ENCODE data around the gene MFN1.

DNA sequence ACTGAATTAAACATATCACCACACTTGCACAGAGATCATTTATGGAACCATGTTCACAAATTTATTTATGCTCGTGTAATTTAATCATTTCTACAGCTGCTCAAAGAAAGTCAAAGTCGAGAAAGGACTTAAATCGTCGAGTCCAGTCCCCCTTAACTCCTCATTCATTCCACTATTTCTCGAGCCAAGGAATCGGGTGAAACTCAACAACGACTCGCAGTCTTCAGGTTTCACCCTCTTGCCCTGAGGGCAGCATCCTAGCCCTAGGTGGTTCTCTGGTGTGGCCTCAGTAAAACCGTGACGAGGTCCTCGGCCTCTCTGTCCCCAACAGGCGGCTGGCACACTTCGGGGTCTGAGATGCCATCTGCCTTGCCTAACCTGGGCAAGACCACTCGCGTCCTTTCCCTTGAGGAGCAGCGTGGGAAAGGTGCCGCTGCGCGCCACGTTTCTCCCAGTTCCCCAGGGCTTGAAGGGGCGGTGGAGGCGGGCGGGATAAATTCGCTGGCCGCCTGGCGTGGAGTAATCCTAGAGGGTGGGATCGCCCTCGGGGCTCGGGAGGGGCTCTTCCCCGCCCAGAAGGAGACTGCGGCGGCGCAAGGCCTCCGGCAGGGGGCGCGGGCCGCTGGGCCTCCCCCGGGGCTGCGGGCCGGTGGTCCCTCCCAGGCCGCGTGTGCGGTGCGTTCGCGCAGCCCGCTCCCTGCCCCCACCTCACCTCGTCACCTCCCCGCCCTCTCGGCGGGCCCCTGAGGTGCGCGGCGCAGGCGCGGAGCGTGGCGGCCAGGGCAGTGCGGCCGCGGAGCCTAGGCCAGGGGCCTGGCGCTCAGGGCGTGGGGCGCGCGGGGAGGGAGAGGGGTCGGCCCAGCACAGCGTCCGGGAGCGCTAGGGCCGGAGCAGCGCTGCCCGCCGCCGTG lies 25.0 kb upstream of the MFN1 start, which contains the start of gene ZNF639:
- TF ChIP-seq PATZ1 (CRISPR knock-in tag; IDR thresholded peaks at IDR 0.05; ENCODE audit: borderline replicate concordance) (no peak), ZFP3 (CRISPR knock-in tag; IDR thresholded peaks at IDR 0.05) (no peak), PPARA (CRISPR knock-in tag; IDR thresholded peaks at IDR 0.05; ENCODE audit: borderline replicate concordance) (no peak), ZFP30 (CRISPR knock-in tag; IDR thresholded peaks at IDR 0.05) (no peak), CREB5 (CRISPR knock-in tag; IDR thresholded peaks at IDR 0.05; ENCODE audit: low read depth) (no peak), CSDC2 (CRISPR knock-in tag; IDR thresholded peaks at IDR 0.05) (no peak), TCF4 (CRISPR knock-in tag; IDR thresholded peaks at IDR 0.05; ENCODE audit: borderline replicate concordance) (no peak), TOX (CRISPR knock-in tag; IDR thresholded peaks at IDR 0.05; ENCODE audit: borderline replicate concordance) (no peak), CSRNP3 (CRISPR knock-in tag; IDR thresholded peaks at IDR 0.05) (no peak), ARNTL (CRISPR knock-in tag; IDR thresholded peaks at IDR 0.05; ENCODE audit: borderline replicate concordance, low read depth) (no peak)
- TF ChIP-seq, protein P1, sequence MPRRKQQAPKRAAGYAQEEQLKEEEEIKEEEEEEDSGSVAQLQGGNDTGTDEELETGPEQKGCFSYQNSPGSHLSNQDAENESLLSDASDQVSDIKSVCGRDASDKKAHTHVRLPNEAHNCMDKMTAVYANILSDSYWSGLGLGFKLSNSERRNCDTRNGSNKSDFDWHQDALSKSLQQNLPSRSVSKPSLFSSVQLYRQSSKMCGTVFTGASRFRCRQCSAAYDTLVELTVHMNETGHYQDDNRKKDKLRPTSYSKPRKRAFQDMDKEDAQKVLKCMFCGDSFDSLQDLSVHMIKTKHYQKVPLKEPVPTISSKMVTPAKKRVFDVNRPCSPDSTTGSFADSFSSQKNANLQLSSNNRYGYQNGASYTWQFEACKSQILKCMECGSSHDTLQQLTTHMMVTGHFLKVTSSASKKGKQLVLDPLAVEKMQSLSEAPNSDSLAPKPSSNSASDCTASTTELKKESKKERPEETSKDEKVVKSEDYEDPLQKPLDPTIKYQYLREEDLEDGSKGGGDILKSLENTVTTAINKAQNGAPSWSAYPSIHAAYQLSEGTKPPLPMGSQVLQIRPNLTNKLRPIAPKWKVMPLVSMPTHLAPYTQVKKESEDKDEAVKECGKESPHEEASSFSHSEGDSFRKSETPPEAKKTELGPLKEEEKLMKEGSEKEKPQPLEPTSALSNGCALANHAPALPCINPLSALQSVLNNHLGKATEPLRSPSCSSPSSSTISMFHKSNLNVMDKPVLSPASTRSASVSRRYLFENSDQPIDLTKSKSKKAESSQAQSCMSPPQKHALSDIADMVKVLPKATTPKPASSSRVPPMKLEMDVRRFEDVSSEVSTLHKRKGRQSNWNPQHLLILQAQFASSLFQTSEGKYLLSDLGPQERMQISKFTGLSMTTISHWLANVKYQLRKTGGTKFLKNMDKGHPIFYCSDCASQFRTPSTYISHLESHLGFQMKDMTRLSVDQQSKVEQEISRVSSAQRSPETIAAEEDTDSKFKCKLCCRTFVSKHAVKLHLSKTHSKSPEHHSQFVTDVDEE (CRISPR knock-in tag; IDR thresholded peaks at IDR 0.05) = peak; percentile 70; the same call in 1 of the 2 replicates
- TF ChIP-seq, protein P2, sequence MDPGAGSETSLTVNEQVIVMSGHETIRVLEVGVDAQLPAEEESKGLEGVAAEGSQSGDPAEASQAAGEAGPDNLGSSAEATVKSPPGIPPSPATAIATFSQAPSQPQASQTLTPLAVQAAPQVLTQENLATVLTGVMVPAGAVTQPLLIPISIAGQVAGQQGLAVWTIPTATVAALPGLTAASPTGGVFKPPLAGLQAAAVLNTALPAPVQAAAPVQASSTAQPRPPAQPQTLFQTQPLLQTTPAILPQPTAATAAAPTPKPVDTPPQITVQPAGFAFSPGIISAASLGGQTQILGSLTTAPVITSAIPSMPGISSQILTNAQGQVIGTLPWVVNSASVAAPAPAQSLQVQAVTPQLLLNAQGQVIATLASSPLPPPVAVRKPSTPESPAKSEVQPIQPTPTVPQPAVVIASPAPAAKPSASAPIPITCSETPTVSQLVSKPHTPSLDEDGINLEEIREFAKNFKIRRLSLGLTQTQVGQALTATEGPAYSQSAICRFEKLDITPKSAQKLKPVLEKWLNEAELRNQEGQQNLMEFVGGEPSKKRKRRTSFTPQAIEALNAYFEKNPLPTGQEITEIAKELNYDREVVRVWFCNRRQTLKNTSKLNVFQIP (CRISPR knock-in tag; IDR thresholded peaks at IDR 0.05; ENCODE audit: borderline replicate concordance, low read depth) = no peak

Measured in SK-N-SH treated with all-trans-retinoic acid at 6 μM for 48 hours (cell line).